Measurements from ENCODE around the gene NT5DC4.

Gene NT5DC4

DNA sequence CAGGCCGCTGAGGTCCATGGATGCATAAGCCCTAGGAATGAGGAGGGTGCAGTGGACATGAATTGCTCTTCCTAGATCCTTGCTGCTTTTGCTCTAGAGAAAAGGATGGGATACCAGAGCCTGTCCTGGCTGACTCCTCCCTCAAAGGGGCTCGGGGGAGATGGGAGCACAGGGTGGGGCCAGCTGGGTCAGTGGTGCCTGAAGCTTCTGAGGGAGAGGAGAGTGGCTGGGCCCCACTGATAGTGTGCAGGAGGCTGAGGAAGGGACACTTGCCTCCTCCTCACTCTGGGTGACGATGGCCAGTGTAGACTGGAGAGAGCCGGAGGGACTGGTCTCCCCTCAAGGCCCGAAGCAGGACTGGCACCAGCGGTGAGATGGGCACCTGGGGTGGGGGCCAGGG is at the start of gene NT5DC4:
Gene NT5DC4 (plus strand): TSS at position 236 of the 400 bp plus-strand sequence. CDS start 60 bp downstream, at position 296.
- DNase-seq, result no peak

DNA sequence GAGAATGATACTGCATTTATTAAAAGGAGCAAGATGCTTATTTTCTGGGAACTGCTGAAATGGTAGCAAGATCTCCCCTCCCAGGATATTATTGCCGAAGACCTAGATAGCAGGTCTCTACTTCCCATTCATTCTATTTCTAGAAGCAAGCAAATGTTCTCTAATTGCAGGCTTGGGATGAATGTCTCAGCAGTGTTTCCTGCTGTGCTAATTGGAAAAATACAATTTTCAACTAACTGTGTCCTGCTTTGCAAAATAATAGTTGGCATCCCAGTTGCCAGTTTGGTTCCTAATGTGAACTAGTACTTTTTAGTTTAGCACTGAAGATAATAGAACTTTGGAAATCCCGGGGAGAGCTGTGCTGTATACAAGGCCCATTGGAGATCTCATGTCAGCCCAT is 49.0 kb upstream of the NT5DC4 start:
- no peak for DNase-seq

DNA sequence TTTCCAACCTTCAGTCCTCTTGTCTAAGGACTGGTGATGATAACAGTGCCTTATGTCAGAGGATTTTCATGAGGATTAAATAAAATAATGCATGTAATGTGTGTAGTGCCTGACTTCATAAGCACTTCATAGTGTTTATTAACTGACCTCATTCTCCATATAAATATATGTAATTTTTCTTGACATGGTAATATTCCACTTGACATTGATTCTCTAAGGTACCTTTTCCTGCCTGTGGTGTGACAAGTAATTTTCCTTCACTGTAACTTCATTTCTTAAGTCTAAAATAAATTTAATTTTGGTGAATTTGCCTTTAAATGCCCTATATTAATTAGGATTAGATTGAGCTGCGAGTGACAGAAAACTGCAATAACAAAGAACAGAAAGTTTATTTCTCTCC is 47.8 kb upstream of the NT5DC4 start:
- no peak for DNase-seq

DNA sequence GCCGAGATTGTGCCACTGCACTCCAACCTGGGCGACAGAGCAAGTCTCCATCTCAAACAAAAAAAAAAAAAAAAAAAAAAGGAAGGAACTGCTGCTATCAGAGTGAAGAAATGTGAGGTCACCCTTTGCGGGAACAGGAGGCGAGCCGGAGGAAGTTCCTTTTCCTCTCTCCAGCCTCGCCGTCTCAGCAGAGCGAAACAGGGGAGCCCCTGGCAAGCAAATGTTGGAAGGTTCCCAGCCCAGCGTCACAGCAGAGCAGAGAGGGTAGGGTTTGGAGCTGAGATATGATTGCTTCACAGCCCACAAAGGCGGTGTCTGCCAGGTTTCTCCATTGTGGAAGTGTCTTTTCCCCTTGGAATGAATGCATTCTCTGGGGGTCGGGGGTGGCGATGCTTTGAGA is 46.6 kb upstream of the NT5DC4 start:
- peak; percentile 88 for DNase-seq

DNA sequence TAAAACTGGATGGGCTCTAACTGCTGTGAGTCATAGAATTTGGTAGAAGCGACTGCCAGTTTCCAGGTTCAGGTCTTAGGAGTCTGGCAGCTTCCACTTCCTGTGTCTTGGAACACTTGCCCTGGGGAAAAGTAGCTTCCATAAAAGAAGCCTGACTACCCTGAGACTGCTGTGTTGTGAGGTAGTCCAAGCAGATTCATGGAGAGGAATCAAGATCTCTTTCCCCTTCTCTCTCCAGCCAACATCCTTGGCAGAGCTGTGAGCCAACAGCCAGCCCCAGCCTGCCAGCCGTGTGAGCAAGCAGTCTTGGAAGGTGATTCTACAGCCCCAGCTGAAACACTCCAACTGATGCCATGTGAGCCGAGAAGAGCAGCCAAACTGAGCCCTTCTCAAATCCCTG is 41.3 kb upstream of the NT5DC4 start:
- no peak for DNase-seq

DNA sequence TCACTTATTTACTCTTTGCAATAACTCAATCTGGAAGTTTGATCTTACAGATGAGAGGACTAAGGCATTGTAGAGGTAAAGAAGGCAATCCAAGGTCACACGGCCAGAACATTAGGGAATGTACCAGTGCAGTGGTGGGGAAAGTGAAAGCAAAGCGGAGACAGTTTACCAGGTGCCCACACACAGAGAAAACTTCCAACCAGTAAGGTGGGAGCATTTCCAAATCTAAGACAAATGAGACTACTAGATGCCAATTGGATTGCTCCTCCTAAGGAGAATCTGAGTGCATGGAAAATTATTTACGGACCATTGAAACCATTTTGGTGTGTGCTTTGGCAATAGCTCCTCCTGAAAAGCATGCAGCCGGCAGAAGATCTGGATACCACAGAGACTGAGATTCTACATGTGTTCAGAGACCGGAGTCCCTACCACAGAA is 40.1 kb upstream of the NT5DC4 start:
- DNase-seq, result no peak

DNA sequence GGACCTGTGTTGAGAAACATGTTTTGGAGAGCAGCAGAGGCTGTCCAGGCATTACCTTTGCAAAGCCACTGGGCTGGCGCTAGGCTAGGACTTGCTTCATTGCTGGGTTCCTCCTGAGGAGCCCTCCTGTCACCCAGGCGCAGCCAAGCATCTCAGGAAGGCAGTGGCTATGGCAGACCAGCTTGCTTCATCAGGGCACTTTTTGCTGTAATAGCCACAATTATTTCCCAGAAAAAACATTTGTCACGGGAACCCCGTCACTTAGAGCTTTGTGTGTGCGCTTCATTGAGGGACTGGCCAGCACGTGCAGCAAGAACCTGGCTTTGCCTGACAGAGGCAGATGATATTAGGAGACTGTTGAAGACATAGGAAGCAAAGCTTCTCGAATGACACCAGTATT is 38.7 kb upstream of the NT5DC4 start:
- DNase-seq, result no peak

GRCh38 chr2:112683550-112684414 is 37.0 kb upstream of the NT5DC4 start:
- no peak for DNase-seq

- no peak for DNase-seq
Measured at GRCh38 chr2:112684415-112684775, 36.4 kb upstream of the NT5DC4 start.

GRCh38 chr2:112685271-112685884 is 35.4 kb upstream of the NT5DC4 start:
- no peak for DNase-seq

DNA sequence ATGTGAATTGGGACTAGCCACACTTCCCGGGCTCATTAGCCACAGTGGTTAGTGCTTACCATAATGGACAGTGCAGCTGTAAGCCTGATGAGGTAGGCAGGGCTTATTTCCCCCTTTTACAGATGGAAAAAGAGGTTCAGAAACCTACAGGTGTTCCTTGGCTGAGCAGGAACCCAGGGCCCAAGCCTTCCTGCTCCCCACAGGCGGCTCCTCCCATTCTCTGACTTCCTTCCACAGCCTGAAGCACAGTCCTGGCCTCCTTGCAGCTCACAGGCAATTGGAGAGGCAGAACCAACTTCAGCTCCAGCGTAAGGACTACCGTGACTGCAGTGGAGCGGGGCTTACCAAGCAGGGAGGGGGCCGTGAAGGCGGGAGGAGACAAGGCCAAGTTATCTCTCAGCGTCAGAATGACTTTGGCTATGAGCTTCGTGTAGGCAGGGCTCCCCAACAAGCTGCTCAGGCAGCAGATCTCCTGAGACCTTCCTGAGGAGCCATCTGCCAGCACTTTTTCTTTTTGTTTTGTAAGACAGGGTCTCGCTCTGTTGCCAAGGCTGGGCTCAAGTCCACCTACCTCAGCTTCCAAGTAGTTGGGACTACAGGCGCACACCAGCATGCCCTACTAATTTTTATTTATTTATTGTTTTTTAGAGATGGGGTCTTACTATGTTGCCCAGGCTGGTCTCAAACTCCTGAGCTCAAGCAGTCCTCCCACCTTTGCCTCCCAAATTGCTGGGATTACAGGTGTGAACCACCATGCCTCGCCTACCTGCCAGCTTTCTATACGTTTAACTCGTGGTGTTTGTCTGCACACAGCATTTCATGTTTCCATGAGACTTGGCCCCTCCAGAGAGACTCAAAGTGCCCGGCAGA is 34.2 kb upstream of the NT5DC4 start:
- DNase-seq, result no peak

- DNase-seq, result no peak
Measured at GRCh38 chr2:112687522-112687921, 33.3 kb upstream of the NT5DC4 start.

DNA sequence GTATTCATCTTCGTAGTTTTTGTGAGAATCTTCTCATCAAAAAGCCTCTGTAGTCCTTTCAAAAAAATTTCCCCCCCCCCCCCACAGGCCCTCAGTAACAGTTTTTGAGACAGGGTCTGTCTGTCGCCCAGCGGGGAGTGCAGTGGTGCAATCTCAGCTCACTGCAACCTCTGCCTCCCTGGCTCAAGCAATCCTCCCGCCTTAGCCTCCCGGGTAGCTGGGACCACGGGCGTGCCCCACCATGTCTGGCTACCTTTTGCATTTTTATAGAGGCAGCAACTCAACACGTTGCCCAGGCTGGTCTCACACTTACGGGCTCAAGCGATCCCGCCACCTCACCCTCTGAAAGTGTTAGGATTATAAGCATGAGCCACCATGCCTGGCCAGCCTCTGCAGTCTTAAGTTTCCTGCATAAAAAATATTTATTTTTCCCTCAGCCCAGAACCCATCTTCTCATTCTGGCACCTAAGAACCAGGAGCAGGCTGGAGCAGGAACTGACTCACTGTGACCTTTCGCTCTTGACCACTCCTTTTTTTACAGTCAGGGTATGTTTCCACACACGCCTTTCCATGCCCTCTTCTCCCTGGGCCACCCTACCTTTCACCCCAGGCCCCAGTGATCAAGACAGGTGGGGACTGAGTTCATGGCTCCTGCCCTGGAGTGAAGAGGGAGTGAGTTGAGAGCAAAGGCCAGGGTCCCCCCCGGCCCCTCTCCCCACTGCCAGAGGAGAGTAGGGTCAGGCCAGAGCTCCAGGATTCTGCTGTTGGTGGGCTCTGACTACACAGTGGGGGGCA is 32.5 kb upstream of the NT5DC4 start:
- DNase-seq, result no peak

- DNase-seq, result peak; percentile 72
Measured at GRCh38 chr2:112690853-112691401, 29.9 kb upstream of the NT5DC4 start.

GRCh38 chr2:112691881-112692281 is 28.9 kb upstream of the NT5DC4 start:
- no peak for DNase-seq

- DNase-seq, result peak; percentile 85
Measured at GRCh38 chr2:112692495-112692911, 28.3 kb upstream of the NT5DC4 start.

- no peak for DNase-seq
Measured at GRCh38 chr2:112692918-112693317, 27.9 kb upstream of the NT5DC4 start.

- no peak for DNase-seq
Measured at GRCh38 chr2:112693596-112693995, 27.2 kb upstream of the NT5DC4 start.

DNA sequence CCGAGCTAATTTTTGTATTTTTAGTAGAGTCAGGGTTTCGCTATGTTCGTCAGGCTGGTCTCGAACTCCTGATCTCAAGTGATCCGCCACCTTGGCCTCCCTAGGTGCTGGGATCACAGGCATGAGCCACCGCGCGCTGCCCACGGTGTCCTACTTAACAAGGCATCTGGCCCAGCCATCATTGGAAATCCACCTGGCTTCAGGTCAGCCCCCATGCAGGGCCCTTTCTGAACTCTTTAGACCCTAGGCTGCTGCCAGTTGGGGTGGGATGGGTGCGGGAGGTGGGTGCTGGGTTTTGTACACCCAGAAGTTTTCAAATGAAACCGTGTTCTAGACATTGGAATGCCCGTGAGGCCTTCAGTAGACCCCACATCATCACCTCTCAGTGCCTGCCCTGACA is 26.6 kb upstream of the NT5DC4 start:
- DNase-seq, result no peak

- no peak for DNase-seq
Measured at GRCh38 chr2:112698834-112699515, 21.8 kb upstream of the NT5DC4 start.

- DNase-seq, result peak; percentile 23
Measured at GRCh38 chr2:112699984-112700667, 20.7 kb upstream of the NT5DC4 start.

Measured in GDM1 (cell line).